GM12892 (cell line): ENCODE data around the gene FSTL4.

Experiments
- DNase-seq: peaks from one replicate; pipeline ENCODE4 v3.0.0; 2011; ENCODE audit not compliant: insufficient read length
- FAIRE-seq: peaks from 2 replicates; lab custom pipeline; 2011; peaks lifted over from hg19 to GRCh38; lab: Jason Lieb, UNC
- POLR2A ChIP-seq: IDR thresholded peaks from 2 replicates; pipeline ENCODE4 v1.6.1; 2011; ENCODE audit warnings: low read depth, low read length, control low read depth
- POLR2AphosphoS5 ChIP-seq: IDR thresholded peaks from 2 replicates; pipeline ENCODE4 v1.6.1; 2011; ENCODE audit warnings: low read depth, low read length, control low read depth
- TAF1 ChIP-seq: IDR thresholded peaks from 2 replicates; pipeline ENCODE4 v1.6.1; 2011; ENCODE audit warnings: low read depth, mild to moderate bottlenecking, control low read depth, low read length, borderline replicate concordance

The FSTL4 gene

DNA sequence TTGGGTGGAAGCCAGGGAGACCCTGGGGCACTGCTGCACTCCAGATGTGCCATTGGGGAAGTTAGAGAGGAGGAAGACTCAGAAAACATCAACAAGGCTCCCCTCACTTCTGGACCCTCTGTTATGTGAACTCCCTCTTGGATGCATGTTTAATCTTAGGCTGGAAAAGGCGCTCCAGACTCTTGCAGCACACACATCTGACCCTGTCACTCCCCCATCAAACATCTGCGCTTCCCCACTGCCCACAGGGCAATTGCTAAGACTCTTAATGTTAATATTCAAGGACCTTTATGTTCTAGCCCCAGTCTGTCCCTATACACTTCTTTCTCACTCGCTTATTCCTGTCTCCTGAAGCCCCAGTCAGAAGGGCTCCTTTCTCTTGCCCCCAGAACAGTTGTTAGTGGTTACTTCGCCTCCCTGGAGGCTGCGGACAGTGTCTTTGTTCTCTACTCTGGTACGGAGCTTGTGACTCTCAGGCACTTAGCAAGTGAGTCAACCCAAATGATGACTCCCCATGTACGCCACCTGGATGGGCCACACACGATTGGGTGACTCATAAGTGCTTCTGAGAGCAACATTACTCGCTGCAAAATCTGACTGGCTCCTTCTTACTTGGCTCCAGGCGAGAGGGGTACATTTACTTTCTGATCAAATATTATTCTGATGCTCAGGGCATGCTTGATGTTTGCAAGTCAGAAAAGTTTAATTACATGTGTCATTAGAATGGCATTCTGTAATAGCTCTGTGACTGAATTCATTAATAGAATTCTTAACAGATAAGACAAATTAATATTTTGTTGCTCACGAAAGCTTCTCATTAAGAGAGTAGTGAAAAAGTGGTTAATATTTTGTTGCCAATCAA lies 366.9 kb downstream of the FSTL4 start:
- no peak for TF ChIP-seq POLR2A
- TF ChIP-seq TAF1 = no peak
- no peak for TF ChIP-seq POLR2AphosphoS5
- DNase-seq (no peak), FAIRE-seq (no peak)

DNA sequence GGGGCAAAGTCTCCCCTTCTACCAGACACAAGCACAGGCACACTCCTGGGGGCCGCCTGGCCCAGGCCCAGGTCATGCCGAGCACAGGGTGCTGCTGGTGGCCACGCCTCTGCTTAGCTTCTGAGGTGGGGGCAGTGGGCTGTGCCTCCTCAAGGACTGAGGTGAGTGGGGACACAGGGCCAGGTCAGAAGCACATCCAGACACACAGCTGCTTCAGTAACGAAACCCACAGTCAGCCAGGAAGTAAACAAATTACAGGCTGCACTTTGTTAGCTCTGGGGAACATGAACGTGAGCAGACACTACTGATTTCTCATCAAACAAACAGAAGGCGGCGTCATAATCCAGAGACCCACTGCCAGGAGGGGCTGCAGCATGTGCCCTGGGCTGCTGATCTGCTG lies 368.1 kb downstream of the FSTL4 start:
- TF ChIP-seq POLR2A (no peak), POLR2AphosphoS5 (no peak), TAF1 (no peak)
- FAIRE-seq = peak; percentile 94
- peak; percentile 51 for DNase-seq

DNA sequence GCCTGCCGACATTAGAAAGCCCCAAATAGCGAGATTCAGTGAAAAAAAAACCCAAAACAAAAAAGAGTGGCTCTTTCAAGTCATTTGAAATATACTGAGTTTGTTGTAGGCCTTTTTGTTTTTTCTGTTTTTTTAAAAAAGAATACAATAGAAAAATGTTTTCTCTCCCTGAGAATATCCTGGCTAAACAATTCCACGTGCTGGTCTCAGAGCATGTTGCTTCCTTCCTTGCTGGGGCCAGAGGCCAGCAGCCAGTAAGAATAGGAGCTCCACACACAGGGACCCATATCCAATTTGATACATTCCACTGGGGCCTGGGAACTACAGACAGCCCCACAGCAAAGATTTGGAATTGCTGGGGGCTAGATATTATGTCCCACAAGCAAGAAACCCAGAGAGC lies 369.1 kb downstream of the FSTL4 start:
- no peak for FAIRE-seq
- no peak for TF ChIP-seq POLR2AphosphoS5
- TF ChIP-seq POLR2A = no peak
- no peak for TF ChIP-seq TAF1
- DNase-seq = no peak

DNA sequence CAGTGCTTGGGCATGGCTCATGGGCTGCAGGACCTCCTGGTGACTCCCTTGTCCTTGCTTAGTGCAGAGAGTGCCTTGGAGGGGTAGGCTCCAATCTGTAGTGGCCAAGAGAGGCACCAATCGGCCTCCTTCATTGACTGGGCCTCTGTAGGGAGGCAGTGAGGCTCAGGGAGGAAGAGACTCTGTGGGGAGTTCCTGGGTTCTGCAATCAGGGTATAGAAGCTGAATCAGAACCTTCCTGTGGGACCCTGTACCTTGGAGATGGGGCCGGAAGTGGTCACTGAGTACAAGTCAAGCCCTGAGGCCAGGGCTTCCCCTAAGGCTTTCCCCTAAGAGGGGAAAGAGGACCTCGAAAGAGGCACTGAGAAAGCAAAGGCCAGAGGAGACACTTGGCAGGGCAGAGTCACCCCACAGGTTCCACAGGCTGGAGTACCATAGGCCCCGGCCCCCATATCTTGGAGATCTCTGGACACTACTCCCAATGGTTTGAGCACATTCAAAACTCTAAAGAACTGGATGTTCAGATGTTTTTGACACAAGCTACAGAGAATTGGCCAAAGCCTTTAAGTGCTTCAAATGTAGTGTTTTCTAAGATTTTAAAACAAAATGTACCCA lies 370.0 kb downstream of the FSTL4 start:
- peak; percentile 47 for DNase-seq
- peak; percentile 83 for FAIRE-seq
- no peak for TF ChIP-seq TAF1
- no peak for TF ChIP-seq POLR2A
- TF ChIP-seq POLR2AphosphoS5 = no peak

DNA sequence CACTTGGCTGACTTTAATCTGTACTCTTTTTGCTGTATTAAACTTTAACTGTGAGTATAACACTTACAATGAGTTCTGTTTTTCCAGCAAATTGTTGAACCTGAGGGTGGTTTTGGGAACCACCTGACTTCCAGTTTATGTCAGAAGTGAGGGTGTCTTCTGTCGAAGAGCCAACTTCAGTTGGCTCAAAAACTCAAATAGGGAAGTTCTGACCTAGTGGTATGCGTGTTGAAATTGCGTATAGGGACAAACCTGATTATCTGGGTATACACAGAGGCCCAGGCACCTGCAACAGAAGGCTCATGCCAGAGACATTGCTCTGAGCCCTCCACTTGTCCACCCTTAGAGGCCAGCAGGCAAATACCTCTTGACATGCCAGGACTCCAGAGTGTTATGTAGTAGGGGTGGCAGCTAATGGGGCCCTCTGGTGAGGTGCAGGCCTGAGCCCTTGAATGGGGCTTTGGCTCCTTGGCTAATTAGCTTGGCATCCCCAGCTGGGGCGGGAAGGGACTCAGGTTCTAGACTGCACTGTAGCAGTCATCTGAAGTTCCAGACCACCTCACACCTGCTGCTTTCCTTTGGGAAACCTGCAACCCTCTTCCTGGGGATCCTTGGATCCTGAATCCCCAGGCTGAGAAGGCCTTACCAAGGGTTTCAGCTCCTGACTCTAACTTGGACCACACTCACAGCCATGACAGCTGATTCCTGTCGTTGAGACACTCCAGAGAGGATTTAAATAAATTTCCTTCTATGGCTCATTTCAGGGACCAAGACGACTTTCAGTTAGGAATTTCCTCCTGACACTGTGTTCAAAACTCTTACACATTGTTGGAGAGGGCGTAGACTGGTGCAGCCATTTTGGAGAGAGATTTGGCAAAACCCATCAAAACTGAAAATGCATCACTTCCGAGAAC lies 370.9 kb downstream of the FSTL4 start:
- DNase-seq (no peak), FAIRE-seq (peak; percentile 60)
- TF ChIP-seq TAF1 = no peak
- no peak for TF ChIP-seq POLR2AphosphoS5
- no peak for TF ChIP-seq POLR2A

DNA sequence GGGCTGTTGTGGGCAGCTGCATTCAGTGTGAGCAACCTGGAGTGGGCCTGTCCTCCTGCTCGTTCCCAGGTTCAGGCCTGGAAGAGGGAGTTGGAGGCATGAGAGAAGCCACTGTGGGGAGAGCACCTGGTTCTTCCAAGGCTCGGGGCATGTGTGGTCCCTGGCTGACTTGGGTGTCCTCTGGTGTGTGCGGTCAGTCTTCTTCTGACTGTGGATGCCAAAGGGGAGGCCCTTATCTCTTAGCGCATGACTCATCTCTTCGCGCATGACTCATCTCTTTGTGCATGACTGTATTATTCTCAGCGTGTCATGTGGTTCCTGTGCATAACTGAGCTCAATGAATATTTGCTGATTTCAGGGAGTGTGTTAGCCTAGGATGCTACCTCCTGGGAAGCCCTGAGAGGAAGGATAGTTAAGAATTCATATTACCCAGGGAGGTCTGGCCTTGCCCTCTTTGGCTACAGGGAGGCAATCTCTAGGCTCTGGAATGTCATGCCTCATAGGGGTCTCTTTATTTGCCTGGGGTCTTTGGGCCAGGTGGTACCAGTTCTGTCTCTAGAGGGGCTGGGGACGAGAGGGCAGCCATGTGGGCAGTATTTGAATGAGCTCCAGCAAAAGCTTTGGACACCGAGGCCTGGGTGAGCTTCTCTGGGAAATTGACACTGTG lies 371.8 kb downstream of the FSTL4 start:
- TF ChIP-seq TAF1 (no peak), POLR2A (no peak), POLR2AphosphoS5 (no peak)
- DNase-seq (peak; percentile 43), FAIRE-seq (peak; percentile 70)

DNA sequence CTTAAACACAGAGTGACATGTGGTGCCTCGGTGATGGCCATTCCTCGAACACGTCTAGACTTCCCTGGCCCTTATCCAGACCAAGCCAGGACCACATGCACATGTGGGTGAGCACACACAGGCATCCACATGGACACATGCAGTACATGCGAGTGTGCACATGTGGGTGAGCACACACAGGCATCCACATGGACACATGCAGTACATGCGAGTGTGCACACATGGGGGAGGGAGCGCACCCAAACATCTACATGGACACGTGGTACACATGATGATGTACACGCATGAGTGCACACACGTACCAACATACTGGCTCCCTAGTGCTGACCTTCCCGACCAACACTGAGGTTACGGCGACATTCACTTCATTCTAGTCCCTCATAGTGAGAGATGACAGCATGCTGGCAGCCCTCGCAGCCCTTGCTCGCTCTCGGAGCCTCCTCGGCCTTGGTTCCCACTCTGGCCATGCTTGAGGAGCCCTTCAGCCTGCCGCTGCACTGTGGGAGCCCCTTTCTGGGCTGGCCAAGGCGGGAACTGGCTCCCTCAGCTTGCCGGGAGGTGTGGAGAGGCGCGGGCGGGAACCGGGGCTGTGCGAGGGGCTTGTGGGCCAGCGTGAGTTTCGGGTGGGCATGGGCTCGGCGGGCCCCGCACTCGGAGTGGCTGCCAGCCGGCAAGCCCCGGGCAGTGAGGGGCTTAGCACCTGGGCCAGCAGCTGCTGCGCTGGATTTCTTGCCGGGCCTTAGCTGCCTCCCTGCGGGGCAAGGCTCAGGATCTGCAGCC lies 373.7 kb downstream of the FSTL4 start:
- no peak for DNase-seq
- FAIRE-seq = peak; percentile 50
- TF ChIP-seq POLR2A = no peak
- TF ChIP-seq POLR2AphosphoS5 = no peak
- TF ChIP-seq TAF1 = no peak

DNA sequence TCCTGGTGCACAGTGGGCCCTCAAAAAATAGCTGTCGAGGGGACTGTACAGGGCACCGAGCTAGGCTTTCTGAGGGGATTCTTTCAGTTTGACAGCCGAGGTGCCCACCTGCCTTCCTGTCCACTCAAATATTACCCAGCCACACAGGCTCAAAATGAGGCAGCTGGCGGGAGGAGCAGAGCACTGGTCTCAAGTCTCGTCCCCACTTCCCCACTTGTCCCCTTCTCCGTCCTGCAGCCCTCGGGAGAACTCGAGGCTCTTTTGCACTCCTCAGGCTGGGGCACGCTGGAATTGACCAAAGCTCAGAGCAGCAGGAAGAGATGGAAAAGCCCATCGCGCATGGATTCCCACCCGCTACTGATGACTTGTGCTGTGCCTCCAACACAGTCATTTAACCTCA lies 375.4 kb downstream of the FSTL4 start:
- no peak for FAIRE-seq
- no peak for TF ChIP-seq TAF1
- no peak for TF ChIP-seq POLR2AphosphoS5
- no peak for TF ChIP-seq POLR2A
- DNase-seq = no peak

DNA sequence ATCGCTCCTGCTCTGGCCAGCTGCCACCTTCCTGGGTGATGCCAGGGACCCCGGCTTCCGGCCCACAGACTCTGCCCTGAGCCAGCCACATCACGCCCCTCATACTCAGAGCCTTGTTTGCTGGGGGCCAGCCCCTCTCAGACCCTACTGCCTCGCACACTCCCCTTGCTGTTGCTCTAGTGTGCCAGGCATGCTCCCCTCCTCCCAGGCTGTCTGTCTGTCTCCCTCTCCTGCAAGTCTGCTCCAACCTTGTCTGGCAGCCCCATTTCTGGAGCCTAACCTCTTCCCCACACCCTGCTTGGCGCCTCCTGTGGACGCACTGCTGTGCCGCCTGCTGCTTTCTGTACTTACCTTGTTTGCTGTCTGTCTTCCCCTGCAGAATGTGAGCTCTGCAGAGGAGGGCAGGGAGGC lies 375.8 kb downstream of the FSTL4 start:
- no peak for TF ChIP-seq TAF1
- TF ChIP-seq POLR2AphosphoS5 = no peak
- TF ChIP-seq POLR2A = no peak
- no peak for FAIRE-seq
- no peak for DNase-seq
